ENCODE results near the gene ATG4B. TPM values are rescaled to one million over a fixed set of nuclear protein-coding genes. Genes with fewer than 3 reads are reported as not detected.

The ATG4B gene
- total RNA-seq, 2 experiments from 2014 or later: 71.8 to 80.1 TPM

Other genes starting within 250 kb of the ATG4B start
- gene STK25, start 129.1 kb upstream of the ATG4B start, total RNA-seq: 100 to 1,000 TPM in 1 of 2 experiments, 10 to 100 TPM in 1; 93.5 to 123 TPM
- gene BOK, start 78.9 kb upstream of the ATG4B start, total RNA-seq: under 1 TPM; 0.09 to 0.64 TPM
- 10 to 100 TPM; 42.5 to 54.1 TPM for gene THAP4, start 535 bp upstream of the ATG4B start, total RNA-seq
- 10 to 100 TPM; 79.8 to 93.1 TPM for gene DTYMK, start 49.1 kb downstream of the ATG4B start, total RNA-seq
- 10 to 100 TPM; 38.4 to 39.7 TPM for gene ING5, start 64.3 kb downstream of the ATG4B start, total RNA-seq
- gene D2HGDH, start 96.9 kb downstream of the ATG4B start, total RNA-seq: 10 to 100 TPM; 18.2 to 34.1 TPM
- gene GAL3ST2, start 139.1 kb downstream of the ATG4B start, total RNA-seq: 1 to 10 TPM in 1 of 2 experiments, under 1 TPM in 1; 0.94 to 1.0 TPM
- under 1 TPM; 0.76 to 0.89 TPM for gene NEU4, start 171.5 kb downstream of the ATG4B start, total RNA-seq
- 10 to 100 TPM; 33.2 to 37.2 TPM for gene PDCD1, start 221.2 kb downstream of the ATG4B start, total RNA-seq
- under 1 TPM in 1 of 2 experiments, not detected in 1; 0.07 TPM for gene RTP5, start 232.0 kb downstream of the ATG4B start, total RNA-seq